Neural progenitor cell (in vitro differentiated cells): ENCODE results near the gene ROR2.

Experiments used
- CTCF ChIP-seq: fragments of 200-600 bp; sonication (generic); IDR thresholded peaks from 2 replicates; pipeline ENCODE4 v1.5.1; 2017; ENCODE audit warnings: antibody characterized with exemption, mild to moderate bottlenecking
- EZH2 ChIP-seq: fragments of 200-600 bp; sonication (generic); IDR thresholded peaks from 2 replicates; pipeline ENCODE4 v1.6.1; 2017; ENCODE audit warnings: antibody characterized with exemption, mild to moderate bottlenecking, moderate library complexity
- EZH2phosphoT487 ChIP-seq: fragments of 200-600 bp; sonication (generic); IDR thresholded peaks from 2 replicates; pipeline ENCODE4 v1.6.1; 2017; ENCODE audit warnings: antibody characterized with exemption

- TF ChIP-seq CTCF (no peak), EZH2phosphoT487 (no peak), EZH2 (no peak)
Observed at GRCh38 chr9:91710158-91710557, 239.9 kb downstream of the ROR2 start.
